SK-N-SH treated with all-trans-retinoic acid at 6 μM for 48 hours (cell line): ENCODE data around the gene BCAR3.

ENCODE experiments used
- ATAC-seq: fragments of 200-7000 bp; cut with Tn5 transposase; 3 replicates; pipeline ENCODE4 v1.9.1; 2020; ENCODE audit warnings: mild to moderate bottlenecking, moderate library complexity
- ARNTL ChIP-seq: fragments of 450-650 bp; formaldehyde crosslinking; IDR thresholded peaks from 2 replicates; pipeline ENCODE4 v1.5.0; 2020; ENCODE audit warnings: low read depth, mild to moderate bottlenecking, moderate library complexity, borderline replicate concordance
- BACH2 ChIP-seq: fragments of 250-450 bp; sonication (Bioruptor Pico); IDR thresholded peaks from 2 replicates; pipeline ENCODE4 v1.9.0; 2021; ENCODE audit warnings: mild to moderate bottlenecking, borderline replicate concordance
- CSDC2 ChIP-seq: fragments of 250-450 bp; sonication (Bioruptor Pico); IDR thresholded peaks from 2 replicates; pipeline ENCODE4 v1.5.0; 2020; ENCODE audit warnings: mild to moderate bottlenecking, moderate library complexity
- ESRRG ChIP-seq: fragments of 250-450 bp; sonication (Bioruptor Pico); IDR thresholded peaks from 2 replicates; pipeline ENCODE4 v1.6.1; 2021; ENCODE audit warnings: mild to moderate bottlenecking
- GLIS3 ChIP-seq: fragments of 250-450 bp; sonication (Bioruptor Pico); IDR thresholded peaks from 2 replicates; pipeline ENCODE4 v1.5.0; 2020; ENCODE audit warnings: mild to moderate bottlenecking, moderate library complexity
- ISL1 ChIP-seq: fragments of 250-450 bp; sonication (Bioruptor Pico); IDR thresholded peaks from 2 replicates; pipeline ENCODE4 v2.1.2; 2022; ENCODE audit warnings: mild to moderate bottlenecking, moderate library complexity
- OSR1 ChIP-seq: fragments of 250-450 bp; sonication (Bioruptor Pico); IDR thresholded peaks from 2 replicates; pipeline ENCODE4 v1.8.0; 2022; ENCODE audit warnings: moderate library complexity, mild to moderate bottlenecking, inconsistent platforms
- PPARA ChIP-seq: fragments of 250-450 bp; sonication (Bioruptor Pico); IDR thresholded peaks from 2 replicates; pipeline ENCODE4 v1.5.0; 2020; ENCODE audit warnings: mild to moderate bottlenecking, borderline replicate concordance
- RARB ChIP-seq: fragments of 250-450 bp; sonication (Bioruptor Pico); IDR thresholded peaks from 2 replicates; pipeline ENCODE4 v1.8.0; 2021; ENCODE audit warnings: mild to moderate bottlenecking, moderate library complexity
- SNAI2 ChIP-seq: fragments of 250-450 bp; sonication (Bioruptor Pico); IDR thresholded peaks from 2 replicates; pipeline ENCODE4 v1.5.0; 2020; ENCODE audit warnings: mild to moderate bottlenecking, moderate library complexity
- TCF4 ChIP-seq: fragments of 250-450 bp; sonication (Bioruptor Pico); IDR thresholded peaks from 2 replicates; pipeline ENCODE4 v1.8.0; 2021; ENCODE audit warnings: mild to moderate bottlenecking, moderate library complexity, borderline replicate concordance
- TOX ChIP-seq: fragments of 250-450 bp; sonication (Bioruptor Pico); IDR thresholded peaks from 2 replicates; pipeline ENCODE4 v1.8.0; 2021; ENCODE audit warnings: mild to moderate bottlenecking, moderate library complexity, borderline replicate concordance
- ZC3H10 ChIP-seq: fragments of 250-450 bp; sonication (Bioruptor Pico); IDR thresholded peaks from 2 replicates; pipeline ENCODE4 v1.5.1; 2021; ENCODE audit warnings: mild to moderate bottlenecking, moderate library complexity
- ZFP3 ChIP-seq: fragments of 250-450 bp; sonication (Bioruptor Pico); IDR thresholded peaks from 2 replicates; pipeline ENCODE4 v1.5.0; 2020; ENCODE audit warnings: mild to moderate bottlenecking, moderate library complexity
- ZFP30 ChIP-seq: fragments of 450-650 bp; formaldehyde crosslinking; IDR thresholded peaks from 2 replicates; pipeline ENCODE4 v1.5.0; 2022; ENCODE audit warnings: mild to moderate bottlenecking, moderate library complexity
- ZNF565 ChIP-seq: fragments of 450-650 bp; formaldehyde crosslinking; conservative IDR thresholded peaks from 2 replicates; pipeline ENCODE4 v1.5.0; 2020; ENCODE audit warnings: low read depth, mild to moderate bottlenecking, moderate library complexity
- ZNF70 ChIP-seq: fragments of 450-650 bp; formaldehyde crosslinking; IDR thresholded peaks from 2 replicates; pipeline ENCODE4 v1.5.0; 2020; ENCODE audit warnings: mild to moderate bottlenecking, moderate library complexity
- ZNF8 ChIP-seq: fragments of 450-650 bp; formaldehyde crosslinking; IDR thresholded peaks from 2 replicates; pipeline ENCODE4 v1.5.0; 2020; ENCODE audit warnings: mild to moderate bottlenecking, moderate library complexity
- TF ChIP-seq, protein P1 (sequence below): fragments of 250-450 bp; sonication (Bioruptor Pico); IDR thresholded peaks from 2 replicates; pipeline ENCODE4 v1.5.0; 2020; ENCODE audit warnings: mild to moderate bottlenecking, moderate library complexity
- TF ChIP-seq, protein P2 (sequence below): fragments of 250-450 bp; sonication (Bioruptor Pico); IDR thresholded peaks from 2 replicates; pipeline ENCODE4 v1.8.0; 2020; ENCODE audit warnings: mild to moderate bottlenecking, moderate library complexity, borderline replicate concordance
- TF ChIP-seq, protein P3 (sequence below): fragments of 250-450 bp; sonication (Bioruptor Pico); IDR thresholded peaks from 2 replicates; pipeline ENCODE4 v1.5.1; 2021; ENCODE audit warnings: mild to moderate bottlenecking, moderate library complexity

Gene BCAR3

DNA sequence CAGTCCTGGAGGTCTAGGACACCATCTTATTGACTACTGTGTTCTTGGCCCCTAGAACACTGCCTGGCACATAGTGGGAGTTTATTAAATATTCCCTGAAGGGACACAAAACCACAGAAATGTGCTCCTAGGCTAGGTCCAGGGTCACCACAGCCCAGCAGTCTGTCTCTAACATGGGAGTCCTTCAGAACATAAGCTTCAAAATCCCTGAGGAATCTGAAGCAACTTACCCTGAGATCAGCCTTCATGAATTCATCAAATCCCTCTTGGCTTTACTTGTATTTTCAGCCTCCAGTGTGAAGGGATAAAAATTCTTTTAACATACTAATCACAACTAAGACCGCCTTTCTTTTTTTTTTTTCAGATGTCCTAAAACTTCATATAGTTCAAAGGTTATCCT lies 32.7 kb upstream of the BCAR3 start:
- no peak for ATAC-seq
- no peak for TF ChIP-seq ZFP3 (CRISPR knock-in tag)
- TF ChIP-seq ZNF565 = no peak
- TF ChIP-seq OSR1 = no peak
- TF ChIP-seq, protein P1, sequence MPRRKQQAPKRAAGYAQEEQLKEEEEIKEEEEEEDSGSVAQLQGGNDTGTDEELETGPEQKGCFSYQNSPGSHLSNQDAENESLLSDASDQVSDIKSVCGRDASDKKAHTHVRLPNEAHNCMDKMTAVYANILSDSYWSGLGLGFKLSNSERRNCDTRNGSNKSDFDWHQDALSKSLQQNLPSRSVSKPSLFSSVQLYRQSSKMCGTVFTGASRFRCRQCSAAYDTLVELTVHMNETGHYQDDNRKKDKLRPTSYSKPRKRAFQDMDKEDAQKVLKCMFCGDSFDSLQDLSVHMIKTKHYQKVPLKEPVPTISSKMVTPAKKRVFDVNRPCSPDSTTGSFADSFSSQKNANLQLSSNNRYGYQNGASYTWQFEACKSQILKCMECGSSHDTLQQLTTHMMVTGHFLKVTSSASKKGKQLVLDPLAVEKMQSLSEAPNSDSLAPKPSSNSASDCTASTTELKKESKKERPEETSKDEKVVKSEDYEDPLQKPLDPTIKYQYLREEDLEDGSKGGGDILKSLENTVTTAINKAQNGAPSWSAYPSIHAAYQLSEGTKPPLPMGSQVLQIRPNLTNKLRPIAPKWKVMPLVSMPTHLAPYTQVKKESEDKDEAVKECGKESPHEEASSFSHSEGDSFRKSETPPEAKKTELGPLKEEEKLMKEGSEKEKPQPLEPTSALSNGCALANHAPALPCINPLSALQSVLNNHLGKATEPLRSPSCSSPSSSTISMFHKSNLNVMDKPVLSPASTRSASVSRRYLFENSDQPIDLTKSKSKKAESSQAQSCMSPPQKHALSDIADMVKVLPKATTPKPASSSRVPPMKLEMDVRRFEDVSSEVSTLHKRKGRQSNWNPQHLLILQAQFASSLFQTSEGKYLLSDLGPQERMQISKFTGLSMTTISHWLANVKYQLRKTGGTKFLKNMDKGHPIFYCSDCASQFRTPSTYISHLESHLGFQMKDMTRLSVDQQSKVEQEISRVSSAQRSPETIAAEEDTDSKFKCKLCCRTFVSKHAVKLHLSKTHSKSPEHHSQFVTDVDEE = no peak
- TF ChIP-seq ISL1 (CRISPR knock-in tag) = no peak
- no peak for TF ChIP-seq ZFP30 (CRISPR knock-in tag)
- TF ChIP-seq ARNTL (CRISPR knock-in tag) = no peak
- no peak for TF ChIP-seq SNAI2 (CRISPR knock-in tag)
- TF ChIP-seq ZNF8 (CRISPR knock-in tag) = no peak
- no peak for TF ChIP-seq ZC3H10 (CRISPR knock-in tag)
- no peak for TF ChIP-seq GLIS3 (CRISPR knock-in tag)
- TF ChIP-seq, protein P2, sequence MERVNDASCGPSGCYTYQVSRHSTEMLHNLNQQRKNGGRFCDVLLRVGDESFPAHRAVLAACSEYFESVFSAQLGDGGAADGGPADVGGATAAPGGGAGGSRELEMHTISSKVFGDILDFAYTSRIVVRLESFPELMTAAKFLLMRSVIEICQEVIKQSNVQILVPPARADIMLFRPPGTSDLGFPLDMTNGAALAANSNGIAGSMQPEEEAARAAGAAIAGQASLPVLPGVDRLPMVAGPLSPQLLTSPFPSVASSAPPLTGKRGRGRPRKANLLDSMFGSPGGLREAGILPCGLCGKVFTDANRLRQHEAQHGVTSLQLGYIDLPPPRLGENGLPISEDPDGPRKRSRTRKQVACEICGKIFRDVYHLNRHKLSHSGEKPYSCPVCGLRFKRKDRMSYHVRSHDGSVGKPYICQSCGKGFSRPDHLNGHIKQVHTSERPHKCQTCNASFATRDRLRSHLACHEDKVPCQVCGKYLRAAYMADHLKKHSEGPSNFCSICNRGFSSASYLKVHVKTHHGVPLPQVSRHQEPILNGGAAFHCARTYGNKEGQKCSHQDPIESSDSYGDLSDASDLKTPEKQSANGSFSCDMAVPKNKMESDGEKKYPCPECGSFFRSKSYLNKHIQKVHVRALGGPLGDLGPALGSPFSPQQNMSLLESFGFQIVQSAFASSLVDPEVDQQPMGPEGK = no peak
- no peak for TF ChIP-seq PPARA (CRISPR knock-in tag)

DNA sequence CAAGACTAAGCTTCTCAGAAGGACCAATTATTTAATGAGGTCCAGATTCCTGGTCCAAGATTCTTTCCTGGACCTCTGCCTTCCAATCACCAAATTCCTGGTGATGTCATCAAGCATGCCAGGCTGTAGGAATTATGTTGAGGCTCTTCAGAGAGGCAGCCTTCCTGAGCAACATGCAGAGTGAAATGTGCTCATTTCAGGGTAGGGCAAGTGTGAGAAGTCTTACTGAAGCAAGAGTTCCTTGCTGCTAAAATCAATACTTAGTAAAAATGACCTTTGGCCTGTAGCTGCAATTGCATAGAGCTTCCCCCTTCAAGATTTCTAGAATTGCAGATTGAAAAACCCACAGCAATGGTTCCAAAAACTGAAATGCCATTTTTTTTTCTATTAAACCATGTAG lies 31.7 kb upstream of the BCAR3 start:
- ATAC-seq = no peak
- TF ChIP-seq TOX (no peak), ESRRG (CRISPR knock-in tag) (no peak), TCF4 (CRISPR knock-in tag) (no peak), ZNF565 (no peak), OSR1 (no peak), PPARA (CRISPR knock-in tag) (no peak), ZC3H10 (CRISPR knock-in tag) (no peak), ZFP3 (CRISPR knock-in tag) (no peak), ZNF70 (CRISPR knock-in tag) (no peak), CSDC2 (no peak)
- TF ChIP-seq, all 23 proteins: peak for 0

DNA sequence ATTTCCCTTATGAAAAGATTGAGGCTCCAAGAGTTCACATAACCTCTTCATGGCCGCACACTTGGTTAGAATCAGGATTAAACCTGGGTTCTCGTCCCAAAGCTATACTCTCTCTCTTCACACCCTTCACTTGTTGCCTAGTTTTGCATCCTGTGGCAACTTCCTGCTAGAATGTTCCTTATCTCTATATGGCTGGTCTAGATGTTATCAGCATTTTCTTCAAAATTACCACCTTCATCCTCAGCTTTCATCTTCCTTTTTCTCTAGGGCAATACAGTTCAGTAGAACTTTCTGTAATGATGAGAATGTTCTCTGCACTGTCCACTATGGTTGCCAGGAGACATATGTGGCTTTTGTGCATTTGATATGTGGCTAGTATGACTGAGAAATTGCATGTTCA lies 31.1 kb upstream of the BCAR3 start:
- no peak for TF ChIP-seq ZFP3 (CRISPR knock-in tag)
- TF ChIP-seq ZNF70 (CRISPR knock-in tag) = no peak
- TF ChIP-seq RARB = no peak
- TF ChIP-seq TOX = no peak
- no peak for TF ChIP-seq SNAI2 (CRISPR knock-in tag)
- no peak for TF ChIP-seq BACH2 (CRISPR knock-in tag)
- no peak for TF ChIP-seq PPARA (CRISPR knock-in tag)
- TF ChIP-seq, protein P2 = no peak
- no peak for TF ChIP-seq CSDC2
- TF ChIP-seq TCF4 (CRISPR knock-in tag) = no peak
- no peak for TF ChIP-seq GLIS3 (CRISPR knock-in tag)
- TF ChIP-seq, all 23 proteins: peak for 0
- ATAC-seq = no peak

DNA sequence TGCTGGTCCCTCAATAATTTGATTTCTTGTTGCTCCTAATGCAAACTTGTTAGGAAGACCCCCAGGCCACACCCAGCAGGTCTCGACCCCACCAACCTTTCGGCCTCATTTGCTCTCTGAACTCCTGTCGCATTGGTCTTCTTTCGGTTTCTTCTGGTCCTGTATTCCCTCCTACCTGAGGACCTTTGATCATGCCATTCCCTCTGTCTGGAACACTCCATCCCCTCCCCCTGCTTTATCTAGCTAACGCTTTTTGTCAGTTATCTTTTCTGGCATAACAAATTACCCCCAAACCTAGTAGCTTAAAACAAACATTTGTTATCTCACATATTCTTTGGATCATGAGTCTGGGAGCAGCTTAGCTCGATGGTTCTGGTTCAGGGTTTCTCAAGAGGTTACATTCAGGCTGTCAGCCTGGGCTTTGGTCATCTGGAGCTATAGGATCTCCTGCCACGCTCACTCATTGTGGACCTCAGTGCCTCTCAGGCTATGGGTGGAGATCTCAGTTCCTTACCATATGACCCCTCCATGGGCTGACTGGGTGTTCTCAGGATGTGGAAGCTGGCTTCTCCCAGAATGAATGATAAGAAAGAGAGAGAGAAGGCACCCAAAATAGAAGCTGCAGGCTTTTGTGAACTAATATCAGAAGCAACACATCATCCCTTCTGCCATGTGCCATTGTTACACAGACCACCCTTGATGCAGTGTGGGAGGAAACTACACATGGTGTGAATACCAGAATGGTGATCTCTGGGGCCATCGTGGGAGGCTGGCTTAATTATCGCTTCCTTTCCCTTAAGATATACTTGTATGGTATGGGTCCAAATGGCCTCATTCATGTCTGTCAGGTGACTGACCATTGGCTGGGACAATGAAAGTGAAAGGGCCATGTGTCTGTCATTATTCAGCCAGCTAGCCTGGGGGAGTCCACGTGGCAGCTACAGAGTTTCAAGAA lies 29.1 kb upstream of the BCAR3 start:
- no peak for ATAC-seq
- TF ChIP-seq ZNF565 = no peak
- no peak for TF ChIP-seq TOX
- no peak for TF ChIP-seq GLIS3 (CRISPR knock-in tag)
- TF ChIP-seq, protein P3, sequence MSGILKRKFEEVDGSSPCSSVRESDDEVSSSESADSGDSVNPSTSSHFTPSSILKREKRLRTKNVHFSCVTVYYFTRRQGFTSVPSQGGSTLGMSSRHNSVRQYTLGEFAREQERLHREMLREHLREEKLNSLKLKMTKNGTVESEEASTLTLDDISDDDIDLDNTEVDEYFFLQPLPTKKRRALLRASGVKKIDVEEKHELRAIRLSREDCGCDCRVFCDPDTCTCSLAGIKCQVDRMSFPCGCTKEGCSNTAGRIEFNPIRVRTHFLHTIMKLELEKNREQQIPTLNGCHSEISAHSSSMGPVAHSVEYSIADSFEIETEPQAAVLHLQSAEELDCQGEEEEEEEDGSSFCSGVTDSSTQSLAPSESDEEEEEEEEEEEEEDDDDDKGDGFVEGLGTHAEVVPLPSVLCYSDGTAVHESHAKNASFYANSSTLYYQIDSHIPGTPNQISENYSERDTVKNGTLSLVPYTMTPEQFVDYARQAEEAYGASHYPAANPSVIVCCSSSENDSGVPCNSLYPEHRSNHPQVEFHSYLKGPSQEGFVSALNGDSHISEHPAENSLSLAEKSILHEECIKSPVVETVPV = no peak
- TF ChIP-seq, protein P1 = no peak
- TF ChIP-seq RARB = no peak
- TF ChIP-seq, protein P2 = no peak
